ENCODE measurements around the gene AGAP1. TPM values are rescaled to one million over a fixed set of nuclear protein-coding genes. Genes with fewer than 3 reads are reported as not detected.

AGAP1 gene
- total and polyA plus RNA-seq, 2 donors from 2014 or later = 8.1 to 44.5 TPM

- intact Hi-C loops (cut with DNase I) = no loop called here
- FAIRE-seq (no peak), DNase-seq (peak in 2 of 5 donors; percentile 61 to 62)
Measured at GRCh38 chr2:236169741-236170589, 676.1 kb downstream of the AGAP1 start.

DNA sequence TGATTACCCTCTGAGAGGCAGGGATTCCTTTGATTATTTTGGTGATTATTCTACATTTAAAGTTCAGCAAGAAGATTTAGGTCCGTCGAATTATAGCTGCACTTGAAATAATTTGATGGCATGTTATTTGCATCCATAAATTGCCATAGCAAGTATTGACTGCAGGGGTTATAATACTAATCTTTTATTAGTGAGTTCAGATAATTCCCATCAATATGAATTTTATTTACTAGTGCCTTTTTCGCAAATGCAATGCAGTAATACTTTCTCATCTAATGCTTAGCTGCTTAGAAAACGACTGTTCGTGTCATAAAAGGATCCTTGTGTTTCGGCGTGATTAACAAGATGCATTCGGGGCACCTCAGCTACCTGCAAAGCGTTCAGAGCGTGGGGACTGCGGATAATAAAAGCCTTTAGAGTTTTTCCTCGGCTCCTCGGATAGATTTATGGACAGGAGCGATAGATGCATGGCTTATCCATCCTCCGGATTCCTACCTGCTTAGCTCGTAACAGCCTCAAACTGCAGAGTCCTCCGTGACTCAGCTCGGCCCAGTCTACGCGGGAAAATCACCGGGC lies 676.8 kb downstream of the AGAP1 start:
- Histone ChIP-seq H3K9me3 (ENCODE audit: control insufficient read depth in 2 of 3, insufficient read depth in 1 of 3, low read length in 3 of 3) (no peaks in the 10 kb centered on the region), H3K4me1 (ENCODE audit: control insufficient read depth in 2 of 3, insufficient read depth in 2 of 3, low read depth in 1 of 3, low read length in 3 of 3) (peaks cover 0 to 9% (median 0%) of the 10 kb centered on the region in 3 donors), H3K27me3 (ENCODE audit: control insufficient read depth, insufficient read depth, low read length) (peaks cover 63% of the 10 kb centered on the region), H3K36me3 (ENCODE audit: control insufficient read depth in 2 of 3, insufficient read depth in 3 of 3, low read length in 3 of 3) (no peaks in the 10 kb centered on the region), H3K4me3 (ENCODE audit: low read length in 3 of 3) (no peak overlapping the region), H3K27ac (ENCODE audit: low read depth in 2 of 2, low read length in 2 of 2) (no peak overlapping the region), H3K9ac (ENCODE audit: low read length in 3 of 3) (no peak overlapping the region)
- TF ChIP-seq CTCF (IDR thresholded peaks at IDR 0.05; ENCODE audit: borderline replicate concordance, extremely low read depth, insufficient read depth) = no peak
- intact Hi-C loops (cut with DNase I) = no loop called here
- no peak for FAIRE-seq
- DNase-seq = peak in 1 of 5 donors; percentile 32

More at GRCh38 chr2:236169741-236170589, 676.1 kb downstream of the AGAP1 start:
- Histone ChIP-seq H3K4me3 (ENCODE audit: low read length in 3 of 3) (no peak overlapping the region), H3K27ac (ENCODE audit: low read depth in 2 of 2, low read length in 2 of 2) (no peak overlapping the region), H3K4me1 (ENCODE audit: control insufficient read depth in 2 of 3, insufficient read depth in 2 of 3, low read depth in 1 of 3, low read length in 3 of 3) (peaks cover 0 to 9% (median 0%) of the 10 kb centered on the region in 3 donors), H3K9me3 (ENCODE audit: control insufficient read depth in 2 of 3, insufficient read depth in 1 of 3, low read length in 3 of 3) (no peaks in the 10 kb centered on the region), H3K9ac (ENCODE audit: low read length in 3 of 3) (no peak overlapping the region), H3K36me3 (ENCODE audit: control insufficient read depth in 2 of 3, insufficient read depth in 3 of 3, low read length in 3 of 3) (no peaks in the 10 kb centered on the region), H3K27me3 (ENCODE audit: control insufficient read depth, insufficient read depth, low read length) (peaks cover 68% of the 10 kb centered on the region)
- no peak for TF ChIP-seq CTCF (IDR thresholded peaks at IDR 0.05; ENCODE audit: borderline replicate concordance, extremely low read depth, insufficient read depth)

GRCh38 chr2:236171181-236171679 lies 677.4 kb downstream of the AGAP1 start:
- no peak overlapping the region for H3K4me3 ChIP-seq (ENCODE audit: low read length in 3 of 3)
- no peaks in the 10 kb centered on the region for H3K36me3 ChIP-seq (ENCODE audit: control insufficient read depth in 2 of 3, insufficient read depth in 3 of 3, low read length in 3 of 3)
- H3K4me1 ChIP-seq (ENCODE audit: control insufficient read depth in 2 of 3, insufficient read depth in 2 of 3, low read depth in 1 of 3, low read length in 3 of 3) = peaks cover 0 to 9% (median 0%) of the 10 kb centered on the region in 3 donors
- no peak overlapping the region for H3K9ac ChIP-seq (ENCODE audit: low read length in 3 of 3)
- TF ChIP-seq CTCF (IDR thresholded peaks at IDR 0.05; ENCODE audit: borderline replicate concordance, extremely low read depth, insufficient read depth) = no peak
- intact Hi-C loops (cut with DNase I) = no loop called here
- H3K27me3 ChIP-seq (ENCODE audit: control insufficient read depth, insufficient read depth, low read length) = peaks cover 58% of the 10 kb centered on the region
- DNase-seq (peak in 1 of 5 donors; percentile 49), FAIRE-seq (no peak)
- H3K27ac ChIP-seq (ENCODE audit: low read depth in 2 of 2, low read length in 2 of 2) = no peak overlapping the region
- H3K9me3 ChIP-seq (ENCODE audit: control insufficient read depth in 2 of 3, insufficient read depth in 1 of 3, low read length in 3 of 3) = no peaks in the 10 kb centered on the region

All from kidney (tissue), 14 donors.